ENCODE data around the gene MRPS31. TPM values are rescaled to one million over a fixed set of nuclear protein-coding genes. Genes with fewer than 3 reads are reported as not detected.
A peak's percentile ranks its signal among the peaks of the same experiment; 100 is the strongest.

MRPS31 gene
- total and polyA plus RNA-seq, 4 donors, result 17.0 to 43.6 (median 25.7) TPM

DNA sequence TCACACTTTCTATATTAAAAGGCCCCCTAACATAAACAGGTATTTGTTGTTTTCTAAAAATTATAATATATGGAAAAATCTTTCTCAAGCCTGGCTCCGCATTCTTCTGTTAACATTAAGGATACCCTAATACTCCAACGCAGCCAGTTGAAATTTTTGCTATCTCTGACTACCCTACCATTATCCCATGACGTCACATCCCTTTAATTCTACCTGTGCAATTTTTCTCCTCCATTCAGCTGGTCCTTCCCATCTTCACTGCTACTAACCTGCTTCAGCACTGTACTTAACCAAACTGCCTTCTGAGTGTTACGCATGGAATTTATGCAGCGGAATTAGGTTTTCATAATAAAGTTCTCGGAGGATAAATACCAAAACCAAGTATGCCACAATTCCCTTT lies 1.0 kb downstream of the MRPS31 start:
- Histone ChIP-seq H3K36me3 (ENCODE audit: control insufficient read depth in 4 of 4, insufficient read depth in 4 of 4, low read length in 4 of 4) (peaks cover 0 to 5% (median 2%) of the 10 kb centered on the region in 4 donors), H3K4me3 (no peak overlapping the region), H3K9ac (ENCODE audit: insufficient read depth in 1 of 2, low read length in 2 of 2) (peak overlapping the region; percentile 38 to 93), H3K9me3 (ENCODE audit: control insufficient read depth in 4 of 4, insufficient read depth in 3 of 4, low read length in 3 of 4) (no peaks in the 10 kb centered on the region), H3K4me1 (ENCODE audit: control insufficient read depth in 5 of 5, insufficient read depth in 5 of 5, low read length in 5 of 5) (peaks cover 0 to 9% (median 5%) of the 10 kb centered on the region in 5 donors), H3K27ac (ENCODE audit: low read depth in 1 of 2, low read length in 1 of 2) (peak overlapping the region in 1 of 2 donors; percentile 40), H3K27me3 (ENCODE audit: control insufficient read depth in 3 of 3, insufficient read depth in 3 of 3, low read length in 2 of 3) (no peaks in the 10 kb centered on the region)
- TF ChIP-seq, protein P1, sequence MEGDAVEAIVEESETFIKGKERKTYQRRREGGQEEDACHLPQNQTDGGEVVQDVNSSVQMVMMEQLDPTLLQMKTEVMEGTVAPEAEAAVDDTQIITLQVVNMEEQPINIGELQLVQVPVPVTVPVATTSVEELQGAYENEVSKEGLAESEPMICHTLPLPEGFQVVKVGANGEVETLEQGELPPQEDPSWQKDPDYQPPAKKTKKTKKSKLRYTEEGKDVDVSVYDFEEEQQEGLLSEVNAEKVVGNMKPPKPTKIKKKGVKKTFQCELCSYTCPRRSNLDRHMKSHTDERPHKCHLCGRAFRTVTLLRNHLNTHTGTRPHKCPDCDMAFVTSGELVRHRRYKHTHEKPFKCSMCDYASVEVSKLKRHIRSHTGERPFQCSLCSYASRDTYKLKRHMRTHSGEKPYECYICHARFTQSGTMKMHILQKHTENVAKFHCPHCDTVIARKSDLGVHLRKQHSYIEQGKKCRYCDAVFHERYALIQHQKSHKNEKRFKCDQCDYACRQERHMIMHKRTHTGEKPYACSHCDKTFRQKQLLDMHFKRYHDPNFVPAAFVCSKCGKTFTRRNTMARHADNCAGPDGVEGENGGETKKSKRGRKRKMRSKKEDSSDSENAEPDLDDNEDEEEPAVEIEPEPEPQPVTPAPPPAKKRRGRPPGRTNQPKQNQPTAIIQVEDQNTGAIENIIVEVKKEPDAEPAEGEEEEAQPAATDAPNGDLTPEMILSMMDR (IDR thresholded peaks at IDR 0.05; ENCODE audit: control extremely low read depth, extremely low read depth), result no peak
- ATAC-seq (ENCODE audit: insufficient read depth, low FRiP score) (no peak), DNase-seq (no peak)
- WGBS, 2 donors, result 81 to 84% methylated on average over 6 of the region's 6 CpGs

DNA sequence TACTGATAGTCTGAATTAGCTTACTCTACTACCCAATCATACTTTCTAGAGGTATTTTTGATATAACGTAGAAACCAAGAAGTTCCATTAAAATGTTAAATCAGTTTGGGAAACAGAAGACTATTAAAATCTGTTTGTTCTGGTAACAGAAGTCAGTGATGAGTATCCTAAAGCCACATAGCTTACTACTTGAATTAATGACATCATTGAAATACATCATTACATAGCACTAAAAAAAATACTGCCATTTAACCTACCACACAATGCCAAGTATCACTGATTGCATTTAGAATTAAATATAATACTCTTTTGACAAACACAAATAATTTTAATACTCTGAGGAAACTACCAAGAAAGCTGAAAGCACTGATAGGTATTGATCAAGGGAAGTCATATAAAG lies 5.4 kb downstream of the MRPS31 start:
- ATAC-seq (ENCODE audit: insufficient read depth, low FRiP score) (no peak), DNase-seq (no peak)
- TF ChIP-seq, protein P1 (IDR thresholded peaks at IDR 0.05; ENCODE audit: control extremely low read depth, extremely low read depth), result no peak
- Histone ChIP-seq H3K4me1 (ENCODE audit: control insufficient read depth in 5 of 5, insufficient read depth in 5 of 5, low read length in 5 of 5) (peaks cover 0 to 9% (median 5%) of the 10 kb centered on the region in 5 donors), H3K36me3 (ENCODE audit: control insufficient read depth in 4 of 4, insufficient read depth in 4 of 4, low read length in 4 of 4) (peaks cover 0 to 14% (median 8%) of the 10 kb centered on the region in 4 donors), H3K27ac (ENCODE audit: low read depth in 1 of 2, low read length in 1 of 2) (no peak overlapping the region), H3K27me3 (ENCODE audit: control insufficient read depth in 3 of 3, insufficient read depth in 3 of 3, low read length in 2 of 3) (no peaks in the 10 kb centered on the region), H3K9me3 (ENCODE audit: control insufficient read depth in 4 of 4, insufficient read depth in 3 of 4, low read length in 3 of 4) (no peaks in the 10 kb centered on the region), H3K9ac (ENCODE audit: insufficient read depth in 1 of 2, low read length in 2 of 2) (no peak overlapping the region), H3K4me3 (no peak overlapping the region)
- WGBS, 2 donors, result 98 to 100% methylated on average over 1 of the region's 1 CpG

DNA sequence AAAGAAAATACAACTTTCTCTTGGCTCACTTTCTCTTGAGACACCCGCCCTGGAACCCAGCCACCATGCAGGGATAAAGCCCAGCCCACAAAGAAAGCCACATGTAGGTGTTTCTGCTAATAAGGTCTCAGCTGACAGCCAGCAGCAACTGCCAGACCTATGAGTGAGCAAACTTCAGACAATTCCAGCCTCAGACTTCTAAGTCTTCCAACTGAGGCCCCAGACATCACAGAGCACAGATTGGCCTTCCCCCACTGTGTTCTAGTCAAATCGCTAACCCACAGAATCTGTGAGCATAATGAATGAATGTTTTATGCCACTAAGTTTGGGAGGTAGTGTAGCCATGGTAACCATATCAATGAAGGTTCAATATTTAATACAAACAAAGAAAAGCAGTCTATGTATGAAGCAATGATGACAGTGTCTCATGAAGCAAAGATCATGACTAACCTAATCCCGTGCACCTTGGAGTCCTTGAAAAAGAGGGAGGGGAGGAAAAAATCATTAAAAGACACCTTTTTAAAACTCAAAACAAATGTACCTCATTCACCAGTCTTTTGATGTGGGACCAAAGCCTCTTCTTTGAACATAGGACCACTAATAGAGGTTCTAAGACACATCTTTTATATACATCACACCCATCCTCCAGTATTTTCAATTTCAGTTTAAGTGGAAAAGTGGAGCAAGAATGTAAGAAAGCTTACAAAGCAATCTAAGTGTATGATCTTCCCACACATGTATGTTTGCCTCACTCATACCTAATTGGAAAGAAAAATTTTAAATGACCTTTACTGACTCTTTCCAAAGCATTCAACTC lies 6.2 kb downstream of the MRPS31 start:
- DNase-seq (no peak), ATAC-seq (ENCODE audit: insufficient read depth, low FRiP score) (no peak)
- H3K4me1 ChIP-seq (ENCODE audit: control insufficient read depth in 5 of 5, insufficient read depth in 5 of 5, low read length in 5 of 5), result peaks cover 0 to 4% (median 0%) of the 10 kb centered on the region in 5 donors
- H3K9ac ChIP-seq (ENCODE audit: insufficient read depth in 1 of 2, low read length in 2 of 2), result no peak overlapping the region
- H3K27ac ChIP-seq (ENCODE audit: low read depth in 1 of 2, low read length in 1 of 2), result no peak overlapping the region
- no peaks in the 10 kb centered on the region for H3K27me3 ChIP-seq (ENCODE audit: control insufficient read depth in 3 of 3, insufficient read depth in 3 of 3, low read length in 2 of 3)
- H3K36me3 ChIP-seq (ENCODE audit: control insufficient read depth in 4 of 4, insufficient read depth in 4 of 4, low read length in 4 of 4), result peaks cover 0 to 15% (median 8%) of the 10 kb centered on the region in 4 donors
- no peak overlapping the region for H3K4me3 ChIP-seq
- TF ChIP-seq, protein P1 (IDR thresholded peaks at IDR 0.05; ENCODE audit: control extremely low read depth, extremely low read depth), result no peak
- no peaks in the 10 kb centered on the region for H3K9me3 ChIP-seq (ENCODE audit: control insufficient read depth in 4 of 4, insufficient read depth in 3 of 4, low read length in 3 of 4)
- WGBS, 2 donors, result 74 to 77% methylated on average over 3 of the region's 3 CpGs

Data from lung (tissue), 12 donors.